MCF 10A (cell line): ENCODE measurements around the gene NT5DC2. TPM values are rescaled to one million over a fixed set of nuclear protein-coding genes. Genes with fewer than 3 reads are reported as not detected.

ENCODE experiments used
- BruUV-seq: library from RNA; stranded (reverse); fragments of 400-500 nt; replicated peaks from 2 replicates; lab custom pipeline; 2021; lab: Mats Ljungman, UMichigan
- CTCF ChIA-PET: fragments of 300-600 bp; sonication (Branson Sonifier 250); formaldehyde crosslinking; extraction: SDS; loops from one replicate; lab custom pipeline; 2021; ENCODE audit warnings: antibody characterized with exemption, inconsistent platforms; lab: Yijun Ruan, JAX
- POLR2A ChIA-PET: fragments of 300-600, 350-650 bp; sonication (Branson Sonifier 250); formaldehyde crosslinking; extraction: SDS; loops from one replicate; lab custom pipeline; 2020; ENCODE audit warnings: antibody characterized with exemption, inconsistent platforms; lab: Yijun Ruan, JAX
- DNase-seq: peaks from one replicate; pipeline ENCODE4 v3.0.0-alpha.2; 2018; ENCODE audit not compliant: unreplicated experiment
- H3K27ac Mint-ChIP-seq: one replicate; pipeline ENCODE4 v1.8.0; 2022; ENCODE audit warnings: mild to moderate bottlenecking, low read depth, mixed read lengths; ENCODE audit not compliant: unreplicated experiment
- H3K27me3 Mint-ChIP-seq: one replicate; pipeline ENCODE4 v1.8.0; 2022; ENCODE audit warnings: mixed read lengths; ENCODE audit not compliant: insufficient read depth, unreplicated experiment
- H3K36me3 Mint-ChIP-seq: one replicate; pipeline ENCODE4 v1.8.0; 2022; ENCODE audit warnings: mild to moderate bottlenecking, moderate library complexity, mixed read lengths; ENCODE audit not compliant: insufficient read depth, unreplicated experiment
- H3K4me1 Mint-ChIP-seq: one replicate; pipeline ENCODE4 v1.8.0; 2022; ENCODE audit warnings: mixed read lengths; ENCODE audit not compliant: insufficient read depth, unreplicated experiment
- H3K4me3 Mint-ChIP-seq: one replicate; pipeline ENCODE4 v1.8.0; 2022; ENCODE audit warnings: mild to moderate bottlenecking, moderate library complexity, mixed read lengths; ENCODE audit not compliant: unreplicated experiment
- H3K9me3 Mint-ChIP-seq: one replicate; pipeline ENCODE4 v1.8.0; 2022; ENCODE audit warnings: mixed read lengths; ENCODE audit not compliant: unreplicated experiment
- intact Hi-C: fragments of 100-400 bp; cut with micrococcal nuclease; formaldehyde crosslinking; loops from 2 replicates; pipeline ENCODE4 v1.14.1; 2022
- total RNA-seq: library from RNA; stranded (reverse); gene quantifications from 2 replicates; pipeline ENCODE4 v1.2.3, GENCODE V29; 2022
- TF ChIP-seq, protein P1 (sequence below): fragments of 200-600 bp; IDR thresholded peaks from one replicate; pipeline ENCODE4 v1.8.0; 2022; ENCODE audit warnings: antibody characterized with exemption, mild to moderate bottlenecking; ENCODE audit not compliant: unreplicated experiment

Gene NT5DC2
- total RNA-seq, 1 experiment from 2014 or later: 28.9 TPM

DNA sequence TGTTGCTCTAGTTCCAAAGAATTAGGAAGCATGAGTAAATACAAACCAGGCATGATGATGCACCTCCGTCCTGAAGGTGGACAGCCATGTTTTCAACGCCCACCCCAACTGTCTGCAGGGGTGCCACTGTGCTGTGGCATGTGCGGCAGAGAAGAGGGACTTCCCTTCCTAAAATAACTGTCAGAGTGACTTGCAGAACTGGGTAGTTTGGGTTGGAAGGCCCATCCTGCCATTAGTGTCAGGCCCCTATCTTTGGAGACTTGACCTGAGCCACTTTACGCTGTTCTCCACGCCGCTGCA, 55.9 kb downstream of the NT5DC2 start:
- H3K4me1 Mint-ChIP-seq: no peaks in the 10 kb centered on the region
- DNase-seq: no peak
- BruUV-seq: no TSS peak
- no peak overlapping the region for H3K4me3 Mint-ChIP-seq
- POLR2A ChIA-PET: no interaction called here
- CTCF ChIA-PET: no interaction called here
- TF ChIP-seq, protein P1, sequence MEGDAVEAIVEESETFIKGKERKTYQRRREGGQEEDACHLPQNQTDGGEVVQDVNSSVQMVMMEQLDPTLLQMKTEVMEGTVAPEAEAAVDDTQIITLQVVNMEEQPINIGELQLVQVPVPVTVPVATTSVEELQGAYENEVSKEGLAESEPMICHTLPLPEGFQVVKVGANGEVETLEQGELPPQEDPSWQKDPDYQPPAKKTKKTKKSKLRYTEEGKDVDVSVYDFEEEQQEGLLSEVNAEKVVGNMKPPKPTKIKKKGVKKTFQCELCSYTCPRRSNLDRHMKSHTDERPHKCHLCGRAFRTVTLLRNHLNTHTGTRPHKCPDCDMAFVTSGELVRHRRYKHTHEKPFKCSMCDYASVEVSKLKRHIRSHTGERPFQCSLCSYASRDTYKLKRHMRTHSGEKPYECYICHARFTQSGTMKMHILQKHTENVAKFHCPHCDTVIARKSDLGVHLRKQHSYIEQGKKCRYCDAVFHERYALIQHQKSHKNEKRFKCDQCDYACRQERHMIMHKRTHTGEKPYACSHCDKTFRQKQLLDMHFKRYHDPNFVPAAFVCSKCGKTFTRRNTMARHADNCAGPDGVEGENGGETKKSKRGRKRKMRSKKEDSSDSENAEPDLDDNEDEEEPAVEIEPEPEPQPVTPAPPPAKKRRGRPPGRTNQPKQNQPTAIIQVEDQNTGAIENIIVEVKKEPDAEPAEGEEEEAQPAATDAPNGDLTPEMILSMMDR: no peak
- H3K36me3 Mint-ChIP-seq: peaks cover 66% of the 10 kb centered on the region
- no peaks in the 10 kb centered on the region for H3K9me3 Mint-ChIP-seq
- no peak overlapping the region for H3K27ac Mint-ChIP-seq
- no peaks in the 10 kb centered on the region for H3K27me3 Mint-ChIP-seq
- intact Hi-C loops: loop anchor here (10.0 kb wide), 1 partner anchor 57 kb away; the partner anchor contains the start of genes NT5DC2 and UQCC5

GRCh38 chr3:52477076-52477795, 56.4 kb downstream of the NT5DC2 start:
- TF ChIP-seq, protein P1: no peak
- ChIA-PET CTCF (no interaction called here), POLR2A (no interaction called here)
- H3K9me3 Mint-ChIP-seq: no peaks in the 10 kb centered on the region
- intact Hi-C loops: loop anchor here (10.0 kb wide), 1 partner anchor 58 kb away; the partner anchor contains the start of genes NT5DC2 and UQCC5
- H3K27ac Mint-ChIP-seq: no peak overlapping the region
- no peak overlapping the region for H3K4me3 Mint-ChIP-seq
- no peak for DNase-seq
- H3K27me3 Mint-ChIP-seq: no peaks in the 10 kb centered on the region
- no TSS peak for BruUV-seq
- no peaks in the 10 kb centered on the region for H3K4me1 Mint-ChIP-seq
- peaks cover 68% of the 10 kb centered on the region for H3K36me3 Mint-ChIP-seq

Other genes with a start within 250 kb of the NT5DC2 start
- gene GLYCTK, start 246.0 kb downstream of the NT5DC2 start, total RNA-seq: 17.6 and 20.5 TPM in 2 replicates
- 3.0 and 7.6 TPM in 2 replicates for gene DNAH1, start 217.5 kb downstream of the NT5DC2 start, total RNA-seq
- 61.5 and 77.5 TPM in 2 replicates for gene BAP1, start 123.8 kb downstream of the NT5DC2 start, total RNA-seq
- gene PHF7, start 123.2 kb downstream of the NT5DC2 start, total RNA-seq: 5.7 and 7.4 TPM in 2 replicates
- gene SEMA3G, start 88.8 kb downstream of the NT5DC2 start, total RNA-seq: 0.12 TPM in 1 of 2 replicates, not detected in the other
- gene TNNC1, start 79.8 kb downstream of the NT5DC2 start, total RNA-seq: 0.61 TPM in 2 replicates
- gene NISCH, start 78.3 kb downstream of the NT5DC2 start, total RNA-seq: 60.5 and 69.7 TPM in 2 replicates
- not detected in 2 replicates for gene STAB1, start 38.5 kb downstream of the NT5DC2 start, total RNA-seq
- 22.6 and 25.9 TPM in 2 replicates for gene UQCC5, start 2.7 kb upstream of the NT5DC2 start, total RNA-seq
- 49.3 and 56.9 TPM in 2 replicates for gene PBRM1, start 152.1 kb upstream of the NT5DC2 start, total RNA-seq
- gene GNL3, start 152.2 kb upstream of the NT5DC2 start, total RNA-seq: 163 and 200 TPM in 2 replicates
- 42.2 and 48.1 TPM in 2 replicates for gene GLT8D1, start 171.9 kb upstream of the NT5DC2 start, total RNA-seq
- gene SPCS1, start 172.2 kb upstream of the NT5DC2 start, total RNA-seq: 135 and 172 TPM in 2 replicates
- 24.6 and 32.1 TPM in 2 replicates for gene NEK4, start 237.1 kb upstream of the NT5DC2 start, total RNA-seq
- gene ITIH1, start 243.7 kb upstream of the NT5DC2 start, total RNA-seq: not detected in 2 replicates